Mucosa of rectum (tissue), 2 donors: ENCODE measurements around the gene SLC35F6.
"Not testable (repeated sequence)": the region's sequence is repeated elsewhere in the genome, so short reads cannot be mapped to it uniquely, and the experiment has no call there.

Experiments used
- H3K27ac ChIP-seq, 2 donors: one replicate each; pipeline ENCODE4 v1.7.0; 2013; ENCODE audit warnings: inconsistent platforms in 2 of 2, low read depth in 2 of 2, low read length in 2 of 2
- H3K27me3 ChIP-seq, 2 donors: one replicate each; pipeline ENCODE4 v1.7.0; 2013; ENCODE audit warnings: low read length in 2 of 2; ENCODE audit not compliant: control insufficient read depth in 2 of 2, insufficient read depth in 2 of 2
- H3K36me3 ChIP-seq, 2 donors: one replicate each; pipeline ENCODE4 v1.7.0; 2013; ENCODE audit warnings: low read length in 2 of 2; ENCODE audit not compliant: control insufficient read depth in 2 of 2, insufficient read depth in 2 of 2
- H3K4me1 ChIP-seq, 2 donors: one replicate each; pipeline ENCODE4 v1.7.0; 2013; ENCODE audit warnings: low read length in 2 of 2, mild to moderate bottlenecking in 1 of 2; ENCODE audit not compliant: control insufficient read depth in 2 of 2, insufficient read depth in 2 of 2
- H3K4me3 ChIP-seq, 2 donors: one replicate each; pipeline ENCODE4 v1.7.0; 2013; ENCODE audit warnings: low read length in 2 of 2
- H3K9ac ChIP-seq, 2 donors: one replicate each; pipeline ENCODE4 v1.7.0; 2013; ENCODE audit warnings: low read length in 2 of 2, low read depth in 1 of 2, mild to moderate bottlenecking in 1 of 2
- H3K9me3 ChIP-seq, 2 donors: one replicate each; pipeline ENCODE4 v1.7.0; 2013; ENCODE audit warnings: low read length in 2 of 2; ENCODE audit not compliant: control insufficient read depth in 2 of 2
- donor health status: healthy.
- donor health status: Normal muscosa, but diverticular disease.

SLC35F6 gene

GRCh38 chr2:26801796-26802195, 37.7 kb downstream of the SLC35F6 start:
- H3K27ac ChIP-seq = no peak overlapping the region
- H3K36me3 ChIP-seq = no peaks in the 10 kb centered on the region
- H3K4me1 ChIP-seq = no peaks in the 10 kb centered on the region
- H3K9ac ChIP-seq = no peak overlapping the region
- no peaks in the 10 kb centered on the region for H3K9me3 ChIP-seq
- no peaks in the 10 kb centered on the region for H3K27me3 ChIP-seq
- no peak overlapping the region for H3K4me3 ChIP-seq

- Histone ChIP-seq H3K9ac (no peak overlapping the region), H3K36me3 (no peaks in the 10 kb centered on the region), H3K4me3 (no peak overlapping the region), H3K27me3 (no peaks in the 10 kb centered on the region), H3K27ac (no peak overlapping the region), H3K9me3 (no peaks in the 10 kb centered on the region), H3K4me1 (no peaks in the 10 kb centered on the region)
Observed at GRCh38 chr2:26805241-26805676, 41.2 kb downstream of the SLC35F6 start.

- Histone ChIP-seq H3K36me3 (no peaks in the 10 kb centered on the region), H3K27ac (no peak overlapping the region), H3K9ac (no peak overlapping the region), H3K4me3 (no peak overlapping the region), H3K27me3 (no peaks in the 10 kb centered on the region), H3K4me1 (no peaks in the 10 kb centered on the region), H3K9me3 (no peaks in the 10 kb centered on the region)
Observed at GRCh38 chr2:26807788-26808460, 43.8 kb downstream of the SLC35F6 start.

GRCh38 chr2:26809211-26809610, 45.1 kb downstream of the SLC35F6 start:
- H3K27me3 ChIP-seq = no peaks in the 10 kb centered on the region
- H3K9ac ChIP-seq = no peak overlapping the region
- no peak overlapping the region for H3K4me3 ChIP-seq
- no peaks in the 10 kb centered on the region for H3K36me3 ChIP-seq
- no peaks in the 10 kb centered on the region for H3K9me3 ChIP-seq
- H3K4me1 ChIP-seq = no peaks in the 10 kb centered on the region
- H3K27ac ChIP-seq = no peak overlapping the region

DNA sequence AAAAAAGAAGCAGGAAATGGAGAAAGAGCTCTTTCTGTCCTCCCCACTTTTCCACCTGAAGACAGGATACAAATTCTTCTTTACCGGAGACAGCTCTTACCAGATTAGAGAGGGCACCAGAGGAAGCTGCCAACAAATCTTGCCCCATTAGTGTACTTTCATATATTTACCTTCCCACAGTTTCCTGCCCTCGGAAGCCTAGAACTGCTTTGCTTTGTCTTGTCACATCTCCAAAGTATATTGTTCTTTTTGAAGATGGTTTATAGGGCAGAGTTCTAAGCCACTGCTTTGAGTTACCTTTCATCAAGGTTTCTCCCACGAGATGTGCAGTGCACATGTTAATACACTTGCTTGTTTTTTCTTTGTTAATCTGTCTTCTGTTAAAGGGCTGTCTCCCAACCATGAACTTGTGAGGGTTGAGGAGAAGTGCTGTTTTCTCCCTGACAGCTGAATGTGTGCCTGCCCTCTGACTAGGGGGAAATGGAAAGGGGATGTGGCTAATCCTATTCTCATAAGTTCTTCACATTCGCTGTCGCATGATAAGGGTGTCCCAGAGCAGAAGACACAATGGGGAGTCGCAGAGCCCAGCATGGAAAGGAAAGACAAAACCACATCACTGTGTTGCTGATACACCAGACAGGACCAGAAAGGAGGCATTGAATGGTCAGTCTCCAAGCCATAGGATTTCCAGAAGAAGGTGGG, 45.9 kb downstream of the SLC35F6 start:
- H3K9me3 ChIP-seq = no peaks in the 10 kb centered on the region
- H3K36me3 ChIP-seq = no peaks in the 10 kb centered on the region
- no peak overlapping the region for H3K4me3 ChIP-seq
- no peaks in the 10 kb centered on the region for H3K4me1 ChIP-seq
- H3K9ac ChIP-seq = no peak overlapping the region
- H3K27ac ChIP-seq = no peak overlapping the region
- no peaks in the 10 kb centered on the region for H3K27me3 ChIP-seq

- H3K36me3 ChIP-seq = no peaks in the 10 kb centered on the region
- H3K27ac ChIP-seq = no peak overlapping the region
- H3K27me3 ChIP-seq = no peaks in the 10 kb centered on the region
- no peak overlapping the region for H3K9ac ChIP-seq
- no peaks in the 10 kb centered on the region for H3K9me3 ChIP-seq
- no peaks in the 10 kb centered on the region for H3K4me1 ChIP-seq
- no peak overlapping the region for H3K4me3 ChIP-seq
Observed at GRCh38 chr2:26811261-26811660, 47.2 kb downstream of the SLC35F6 start.

DNA sequence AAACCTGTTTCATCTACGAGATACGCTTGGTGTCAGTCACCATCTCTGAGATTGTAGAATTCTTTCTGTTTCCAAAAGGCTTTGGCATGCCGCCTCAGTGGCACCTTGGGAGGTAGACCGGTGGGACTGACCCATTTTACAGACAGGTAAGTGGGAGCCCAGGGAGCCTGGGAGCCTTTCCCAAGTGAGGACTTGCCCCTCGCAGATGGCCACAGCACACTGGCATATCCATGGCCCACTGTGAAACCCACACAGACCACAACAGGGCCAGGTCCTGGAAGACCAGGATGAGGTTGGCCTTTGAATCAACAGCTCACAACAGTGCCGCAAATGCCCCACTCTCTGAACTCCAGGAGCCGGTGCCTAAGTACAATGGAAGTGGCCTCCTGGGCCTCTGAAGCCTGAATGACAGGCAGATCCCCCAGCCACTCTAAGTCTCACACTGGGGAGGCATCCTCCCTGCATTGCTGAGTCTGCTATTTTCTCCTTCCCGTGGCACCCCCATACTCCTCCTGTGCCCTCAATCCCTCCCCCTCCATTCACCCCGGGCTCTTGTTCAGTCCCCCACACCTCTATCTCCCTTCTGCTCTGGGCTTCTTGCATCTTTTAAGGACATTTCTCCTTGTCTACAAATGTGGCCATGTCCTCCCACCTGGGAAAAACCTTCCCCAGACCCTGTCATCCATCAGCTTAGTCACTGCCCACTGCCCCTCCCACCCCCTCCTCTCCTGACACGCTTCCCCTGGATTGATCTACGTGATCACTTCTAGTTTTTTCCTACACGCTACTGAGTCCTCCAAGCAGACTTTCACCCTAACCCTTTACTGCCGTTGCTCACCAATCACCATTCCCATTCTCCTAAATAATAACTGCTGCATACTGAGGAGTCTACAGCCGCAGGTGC, 48.0 kb downstream of the SLC35F6 start:
- Histone ChIP-seq H3K4me1 (no peaks in the 10 kb centered on the region), H3K27ac (no peak overlapping the region), H3K36me3 (no peaks in the 10 kb centered on the region), H3K9ac (no peak overlapping the region), H3K9me3 (no peaks in the 10 kb centered on the region), H3K4me3 (no peak overlapping the region), H3K27me3 (no peaks in the 10 kb centered on the region)

DNA sequence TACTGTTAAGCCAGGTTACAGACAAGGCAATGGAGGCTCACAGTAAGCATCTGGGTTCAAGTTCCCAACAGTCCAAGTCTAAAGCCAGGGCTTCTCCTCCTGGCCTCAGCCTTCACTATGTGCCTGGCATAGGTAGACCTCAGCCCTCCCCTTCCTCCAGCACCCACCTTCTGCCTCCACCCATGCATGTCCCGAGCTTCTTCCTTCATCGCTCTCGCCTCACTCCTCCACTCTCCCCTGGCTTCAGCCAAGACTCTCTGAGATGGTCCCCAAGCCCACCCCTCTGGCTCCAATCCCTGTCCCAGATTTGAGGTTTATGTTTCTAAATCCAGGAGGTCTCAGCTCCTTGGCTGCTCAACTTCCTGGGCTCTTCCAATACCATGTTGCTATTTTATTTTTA, 48.6 kb downstream of the SLC35F6 start:
- Histone ChIP-seq H3K36me3 (no peaks in the 10 kb centered on the region), H3K27ac (no peak overlapping the region), H3K4me1 (no peaks in the 10 kb centered on the region), H3K4me3 (no peak overlapping the region), H3K27me3 (no peaks in the 10 kb centered on the region), H3K9me3 (no peaks in the 10 kb centered on the region), H3K9ac (no peak overlapping the region)

GRCh38 chr2:26814072-26814765, 50.1 kb downstream of the SLC35F6 start:
- H3K36me3 ChIP-seq, H3K4me3 ChIP-seq, H3K9ac ChIP-seq, H3K9me3 ChIP-seq, H3K27me3 ChIP-seq, H3K27ac ChIP-seq, H3K4me1 ChIP-seq: not testable (repeated sequence)
